ENCODE data around the gene OXER1. TPM values are rescaled to one million over a fixed set of nuclear protein-coding genes. Genes with fewer than 3 reads are reported as not detected.

The OXER1 gene
- total and polyA plus RNA-seq, 9 of the 15 experiments (the other 6 are each of a cell fraction or from before 2014, with no cell fraction given): not detected

DNA sequence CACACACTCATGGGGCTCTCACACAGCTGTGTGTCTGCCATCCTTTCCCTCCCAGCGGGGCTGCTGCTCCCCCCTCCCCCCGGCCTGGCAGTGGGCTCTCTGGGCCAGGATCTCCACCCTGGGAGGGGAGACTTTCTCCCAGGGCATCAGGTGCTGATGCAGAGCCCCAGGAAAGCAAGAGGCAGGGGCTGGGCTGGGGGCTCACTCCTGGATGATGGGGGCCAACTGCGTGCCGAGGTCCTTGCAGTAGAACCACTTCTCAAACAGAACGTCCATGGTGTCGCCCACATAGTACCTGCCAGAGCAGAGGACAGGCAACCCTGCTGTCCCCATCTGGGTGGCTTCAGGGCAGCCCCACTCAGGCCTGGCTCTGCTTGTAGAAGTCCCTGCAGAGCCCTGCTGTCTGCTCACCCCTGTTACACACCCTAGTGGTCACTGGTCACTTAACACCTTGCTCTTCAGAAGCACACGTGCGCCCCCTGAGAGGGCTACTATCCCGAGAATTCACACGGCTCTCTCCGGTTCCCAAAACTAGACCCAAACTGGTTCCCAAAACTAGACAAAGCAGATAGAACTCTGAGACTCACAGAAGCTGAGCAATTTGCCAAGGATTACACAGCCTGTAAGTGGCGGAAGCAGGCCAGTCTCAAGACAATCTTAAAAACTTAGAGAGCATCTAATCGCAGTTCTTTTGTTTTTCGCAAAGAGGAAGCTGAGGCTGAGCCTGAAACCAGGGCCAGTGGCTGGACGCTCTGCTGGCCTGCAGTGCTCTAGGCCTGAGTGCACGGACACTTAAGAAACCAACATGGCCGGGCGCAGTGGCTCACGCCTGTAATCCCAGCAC, 6.6 kb upstream of the OXER1 start (continued):
- TF ChIP-seq, protein P1, sequence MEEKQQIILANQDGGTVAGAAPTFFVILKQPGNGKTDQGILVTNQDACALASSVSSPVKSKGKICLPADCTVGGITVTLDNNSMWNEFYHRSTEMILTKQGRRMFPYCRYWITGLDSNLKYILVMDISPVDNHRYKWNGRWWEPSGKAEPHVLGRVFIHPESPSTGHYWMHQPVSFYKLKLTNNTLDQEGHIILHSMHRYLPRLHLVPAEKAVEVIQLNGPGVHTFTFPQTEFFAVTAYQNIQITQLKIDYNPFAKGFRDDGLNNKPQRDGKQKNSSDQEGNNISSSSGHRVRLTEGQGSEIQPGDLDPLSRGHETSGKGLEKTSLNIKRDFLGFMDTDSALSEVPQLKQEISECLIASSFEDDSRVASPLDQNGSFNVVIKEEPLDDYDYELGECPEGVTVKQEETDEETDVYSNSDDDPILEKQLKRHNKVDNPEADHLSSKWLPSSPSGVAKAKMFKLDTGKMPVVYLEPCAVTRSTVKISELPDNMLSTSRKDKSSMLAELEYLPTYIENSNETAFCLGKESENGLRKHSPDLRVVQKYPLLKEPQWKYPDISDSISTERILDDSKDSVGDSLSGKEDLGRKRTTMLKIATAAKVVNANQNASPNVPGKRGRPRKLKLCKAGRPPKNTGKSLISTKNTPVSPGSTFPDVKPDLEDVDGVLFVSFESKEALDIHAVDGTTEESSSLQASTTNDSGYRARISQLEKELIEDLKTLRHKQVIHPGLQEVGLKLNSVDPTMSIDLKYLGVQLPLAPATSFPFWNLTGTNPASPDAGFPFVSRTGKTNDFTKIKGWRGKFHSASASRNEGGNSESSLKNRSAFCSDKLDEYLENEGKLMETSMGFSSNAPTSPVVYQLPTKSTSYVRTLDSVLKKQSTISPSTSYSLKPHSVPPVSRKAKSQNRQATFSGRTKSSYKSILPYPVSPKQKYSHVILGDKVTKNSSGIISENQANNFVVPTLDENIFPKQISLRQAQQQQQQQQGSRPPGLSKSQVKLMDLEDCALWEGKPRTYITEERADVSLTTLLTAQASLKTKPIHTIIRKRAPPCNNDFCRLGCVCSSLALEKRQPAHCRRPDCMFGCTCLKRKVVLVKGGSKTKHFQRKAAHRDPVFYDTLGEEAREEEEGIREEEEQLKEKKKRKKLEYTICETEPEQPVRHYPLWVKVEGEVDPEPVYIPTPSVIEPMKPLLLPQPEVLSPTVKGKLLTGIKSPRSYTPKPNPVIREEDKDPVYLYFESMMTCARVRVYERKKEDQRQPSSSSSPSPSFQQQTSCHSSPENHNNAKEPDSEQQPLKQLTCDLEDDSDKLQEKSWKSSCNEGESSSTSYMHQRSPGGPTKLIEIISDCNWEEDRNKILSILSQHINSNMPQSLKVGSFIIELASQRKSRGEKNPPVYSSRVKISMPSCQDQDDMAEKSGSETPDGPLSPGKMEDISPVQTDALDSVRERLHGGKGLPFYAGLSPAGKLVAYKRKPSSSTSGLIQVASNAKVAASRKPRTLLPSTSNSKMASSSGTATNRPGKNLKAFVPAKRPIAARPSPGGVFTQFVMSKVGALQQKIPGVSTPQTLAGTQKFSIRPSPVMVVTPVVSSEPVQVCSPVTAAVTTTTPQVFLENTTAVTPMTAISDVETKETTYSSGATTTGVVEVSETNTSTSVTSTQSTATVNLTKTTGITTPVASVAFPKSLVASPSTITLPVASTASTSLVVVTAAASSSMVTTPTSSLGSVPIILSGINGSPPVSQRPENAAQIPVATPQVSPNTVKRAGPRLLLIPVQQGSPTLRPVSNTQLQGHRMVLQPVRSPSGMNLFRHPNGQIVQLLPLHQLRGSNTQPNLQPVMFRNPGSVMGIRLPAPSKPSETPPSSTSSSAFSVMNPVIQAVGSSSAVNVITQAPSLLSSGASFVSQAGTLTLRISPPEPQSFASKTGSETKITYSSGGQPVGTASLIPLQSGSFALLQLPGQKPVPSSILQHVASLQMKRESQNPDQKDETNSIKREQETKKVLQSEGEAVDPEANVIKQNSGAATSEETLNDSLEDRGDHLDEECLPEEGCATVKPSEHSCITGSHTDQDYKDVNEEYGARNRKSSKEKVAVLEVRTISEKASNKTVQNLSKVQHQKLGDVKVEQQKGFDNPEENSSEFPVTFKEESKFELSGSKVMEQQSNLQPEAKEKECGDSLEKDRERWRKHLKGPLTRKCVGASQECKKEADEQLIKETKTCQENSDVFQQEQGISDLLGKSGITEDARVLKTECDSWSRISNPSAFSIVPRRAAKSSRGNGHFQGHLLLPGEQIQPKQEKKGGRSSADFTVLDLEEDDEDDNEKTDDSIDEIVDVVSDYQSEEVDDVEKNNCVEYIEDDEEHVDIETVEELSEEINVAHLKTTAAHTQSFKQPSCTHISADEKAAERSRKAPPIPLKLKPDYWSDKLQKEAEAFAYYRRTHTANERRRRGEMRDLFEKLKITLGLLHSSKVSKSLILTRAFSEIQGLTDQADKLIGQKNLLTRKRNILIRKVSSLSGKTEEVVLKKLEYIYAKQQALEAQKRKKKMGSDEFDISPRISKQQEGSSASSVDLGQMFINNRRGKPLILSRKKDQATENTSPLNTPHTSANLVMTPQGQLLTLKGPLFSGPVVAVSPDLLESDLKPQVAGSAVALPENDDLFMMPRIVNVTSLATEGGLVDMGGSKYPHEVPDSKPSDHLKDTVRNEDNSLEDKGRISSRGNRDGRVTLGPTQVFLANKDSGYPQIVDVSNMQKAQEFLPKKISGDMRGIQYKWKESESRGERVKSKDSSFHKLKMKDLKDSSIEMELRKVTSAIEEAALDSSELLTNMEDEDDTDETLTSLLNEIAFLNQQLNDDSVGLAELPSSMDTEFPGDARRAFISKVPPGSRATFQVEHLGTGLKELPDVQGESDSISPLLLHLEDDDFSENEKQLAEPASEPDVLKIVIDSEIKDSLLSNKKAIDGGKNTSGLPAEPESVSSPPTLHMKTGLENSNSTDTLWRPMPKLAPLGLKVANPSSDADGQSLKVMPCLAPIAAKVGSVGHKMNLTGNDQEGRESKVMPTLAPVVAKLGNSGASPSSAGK (IDR thresholded peaks at IDR 0.05): peak; percentile 68
- TF ChIP-seq ZNF184 (CRISPR knock-in tag; IDR thresholded peaks at IDR 0.05) (no peak), TARDBP (IDR thresholded peaks at IDR 0.05) (no peak), MTA3 (IDR thresholded peaks at IDR 0.05; ENCODE audit: borderline replicate concordance) (no peak)
- TF ChIP-seq, protein P2, sequence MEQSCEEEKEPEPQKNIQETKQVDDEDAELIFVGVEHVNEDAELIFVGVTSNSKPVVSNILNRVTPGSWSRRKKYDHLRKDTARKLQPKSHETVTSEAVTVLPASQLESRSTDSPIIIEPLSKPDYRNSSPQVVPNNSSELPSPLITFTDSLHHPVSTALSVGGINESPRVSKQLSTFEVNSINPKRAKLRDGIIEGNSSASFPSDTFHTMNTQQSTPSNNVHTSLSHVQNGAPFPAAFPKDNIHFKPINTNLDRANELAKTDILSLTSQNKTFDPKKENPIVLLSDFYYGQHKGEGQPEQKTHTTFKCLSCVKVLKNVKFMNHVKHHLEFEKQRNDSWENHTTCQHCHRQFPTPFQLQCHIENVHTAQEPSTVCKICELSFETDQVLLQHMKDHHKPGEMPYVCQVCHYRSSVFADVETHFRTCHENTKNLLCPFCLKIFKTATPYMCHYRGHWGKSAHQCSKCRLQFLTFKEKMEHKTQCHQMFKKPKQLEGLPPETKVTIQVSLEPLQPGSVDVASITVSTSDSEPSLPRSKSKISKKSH (CRISPR knock-in tag; IDR thresholded peaks at IDR 0.05): no peak
- TF ChIP-seq, protein P3, sequence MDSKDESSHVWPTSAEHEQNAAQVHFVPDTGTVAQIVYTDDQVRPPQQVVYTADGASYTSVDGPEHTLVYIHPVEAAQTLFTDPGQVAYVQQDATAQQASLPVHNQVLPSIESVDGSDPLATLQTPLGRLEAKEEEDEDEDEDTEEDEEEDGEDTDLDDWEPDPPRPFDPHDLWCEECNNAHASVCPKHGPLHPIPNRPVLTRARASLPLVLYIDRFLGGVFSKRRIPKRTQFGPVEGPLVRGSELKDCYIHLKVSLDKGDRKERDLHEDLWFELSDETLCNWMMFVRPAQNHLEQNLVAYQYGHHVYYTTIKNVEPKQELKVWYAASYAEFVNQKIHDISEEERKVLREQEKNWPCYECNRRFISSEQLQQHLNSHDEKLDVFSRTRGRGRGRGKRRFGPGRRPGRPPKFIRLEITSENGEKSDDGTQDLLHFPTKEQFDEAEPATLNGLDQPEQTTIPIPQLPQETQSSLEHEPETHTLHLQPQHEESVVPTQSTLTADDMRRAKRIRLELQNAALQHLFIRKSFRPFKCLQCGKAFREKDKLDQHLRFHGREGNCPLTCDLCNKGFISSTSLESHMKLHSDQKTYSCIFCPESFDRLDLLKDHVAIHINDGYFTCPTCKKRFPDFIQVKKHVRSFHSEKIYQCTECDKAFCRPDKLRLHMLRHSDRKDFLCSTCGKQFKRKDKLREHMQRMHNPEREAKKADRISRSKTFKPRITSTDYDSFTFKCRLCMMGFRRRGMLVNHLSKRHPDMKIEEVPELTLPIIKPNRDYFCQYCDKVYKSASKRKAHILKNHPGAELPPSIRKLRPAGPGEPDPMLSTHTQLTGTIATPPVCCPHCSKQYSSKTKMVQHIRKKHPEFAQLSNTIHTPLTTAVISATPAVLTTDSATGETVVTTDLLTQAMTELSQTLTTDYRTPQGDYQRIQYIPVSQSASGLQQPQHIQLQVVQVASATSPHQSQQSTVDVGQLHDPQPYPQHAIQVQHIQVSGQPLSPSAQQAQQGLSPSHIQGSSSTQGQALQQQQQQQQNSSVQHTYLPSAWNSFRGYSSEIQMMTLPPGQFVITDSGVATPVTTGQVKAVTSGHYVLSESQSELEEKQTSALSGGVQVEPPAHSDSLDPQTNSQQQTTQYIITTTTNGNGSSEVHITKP (IDR thresholded peaks at IDR 0.05; ENCODE audit: partially characterized antibody): no peak
